ENCODE data around the gene YAE1. TPM values are rescaled to one million over a fixed set of nuclear protein-coding genes. Genes with fewer than 3 reads are reported as not detected.

YAE1 gene, protein sequence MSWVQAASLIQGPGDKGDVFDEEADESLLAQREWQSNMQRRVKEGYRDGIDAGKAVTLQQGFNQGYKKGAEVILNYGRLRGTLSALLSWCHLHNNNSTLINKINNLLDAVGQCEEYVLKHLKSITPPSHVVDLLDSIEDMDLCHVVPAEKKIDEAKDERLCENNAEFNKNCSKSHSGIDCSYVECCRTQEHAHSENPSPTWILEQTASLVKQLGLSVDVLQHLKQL
- 19.8 TPM for total RNA-seq
- 34.2 TPM for polyA plus RNA-seq
- long read RNA-seq, donor 1, partial matches to known transcripts, result 0 of 1 reads
- long read RNA-seq, donor 1, other reads (novel, unspliced or antisense), result 0 of 1 reads
- long read RNA-seq, donor 2, result 0 reads
- long read RNA-seq, donor 3, transcript YAE1-201 (3 exons, 899 nt), result major isoform, 17 of 22 reads
- long read RNA-seq, donor 3, partial matches to known transcripts, result 0 of 22 reads
- long read RNA-seq, donor 3, other reads (novel, unspliced or antisense), result 0 of 22 reads
- long read RNA-seq, donor 4, transcript YAE1-201 (3 exons, 899 nt), result major isoform, 5 of 7 reads
- long read RNA-seq, donor 4, partial matches to known transcripts, result 0 of 7 reads
- long read RNA-seq, donor 4, other reads (novel, unspliced or antisense), result 0 of 7 reads
- long read RNA-seq, donor 5, transcript YAE1-201 (3 exons, 899 nt), result major isoform, 10 of 18 reads
- long read RNA-seq, donor 5, transcript YAE1-205 (2 exons, 660 nt), result minor isoform, 8 of 18 reads
- long read RNA-seq, donor 5, partial matches to known transcripts, result 0 of 18 reads
- long read RNA-seq, donor 5, other reads (novel, unspliced or antisense), result 0 of 18 reads
- long read RNA-seq, donor 6, partial matches to known transcripts, result 0 of 1 reads
- long read RNA-seq, donor 6, other reads (novel, unspliced or antisense), result 0 of 1 reads
- long read RNA-seq, donor 7, partial matches to known transcripts, result 0 of 8 reads
- long read RNA-seq, donor 7, other reads (novel, unspliced or antisense), result 0 of 8 reads
- long read RNA-seq, donor 8, transcript YAE1-201 (3 exons, 899 nt), result major isoform, 5 of 6 reads
- long read RNA-seq, donor 8, partial matches to known transcripts, result 0 of 6 reads
- long read RNA-seq, donor 8, other reads (novel, unspliced or antisense), result 0 of 6 reads
- long read RNA-seq, donor 9, transcript YAE1-201 (3 exons, 899 nt), result major isoform, 6 of 6 reads
- long read RNA-seq, donor 9, partial matches to known transcripts, result 0 of 6 reads
- long read RNA-seq, donor 9, other reads (novel, unspliced or antisense), result 0 of 6 reads
- long read RNA-seq, donor 10, transcript YAE1-201 (3 exons, 899 nt), result minor isoform, 5 of 14 reads
- long read RNA-seq, donor 10, transcript YAE1-205 (2 exons, 660 nt), result major isoform, 7 of 14 reads
- long read RNA-seq, donor 10, partial matches to known transcripts, result 0 of 14 reads
- long read RNA-seq, donor 10, other reads (novel, unspliced or antisense), result 0 of 14 reads

DNA sequence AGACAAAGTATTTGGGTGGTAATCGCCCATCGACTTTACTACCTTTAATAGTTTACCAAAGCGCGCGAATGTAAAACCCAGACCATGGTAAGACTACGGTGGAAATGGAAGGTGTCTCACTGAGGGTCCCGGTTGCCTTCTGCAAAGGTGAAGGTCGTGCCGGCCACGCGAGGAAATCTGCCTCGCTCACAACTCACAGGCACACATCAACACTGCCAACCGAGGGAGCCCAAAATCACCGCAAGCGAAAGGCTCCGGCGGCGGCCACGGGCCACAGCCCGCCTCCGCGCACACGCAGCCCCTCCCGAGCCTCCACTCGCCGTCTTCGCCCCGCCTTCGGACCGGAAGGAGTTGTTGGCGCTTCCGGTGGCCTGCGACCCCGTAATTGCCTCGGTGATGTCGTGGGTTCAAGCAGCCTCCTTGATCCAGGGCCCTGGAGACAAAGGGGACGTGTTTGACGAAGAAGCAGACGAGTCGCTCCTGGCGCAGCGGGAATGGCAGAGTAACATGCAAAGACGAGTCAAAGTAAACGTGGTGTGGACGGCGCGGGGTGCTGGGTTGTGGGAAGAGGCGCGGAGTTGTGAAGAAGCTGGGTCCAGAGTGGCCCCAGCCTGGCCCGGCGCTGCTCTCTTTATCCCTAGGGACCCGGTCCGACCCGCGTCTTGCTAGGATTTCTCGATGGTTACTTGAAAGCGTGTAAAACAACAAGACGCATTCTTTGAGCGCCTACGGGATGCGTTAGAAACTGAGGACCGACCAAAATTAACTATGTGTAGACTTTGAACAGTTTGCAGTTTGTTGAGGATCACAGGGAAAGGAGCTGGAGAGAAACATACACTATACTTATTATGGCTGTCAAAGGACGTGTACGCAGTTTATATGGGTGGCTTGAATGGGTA, at the start of gene YAE1:
Gene YAE1 (plus strand): TSS at position 382 of the 899 bp plus-strand sequence. CDS start 15 bp downstream, at position 397.
- Histone ChIP-seq H3K4me1 (ENCODE audit: control insufficient read depth in 2 of 2, insufficient read depth in 2 of 2, low read length in 2 of 2) (peaks cover 5 to 8% of the 10 kb centered on the region in 2 donors), H3K9me3 (ENCODE audit: control insufficient read depth in 2 of 2, insufficient read depth in 1 of 2, low read length in 1 of 2) (no peaks in the 10 kb centered on the region), H3K36me3 (ENCODE audit: control insufficient read depth in 2 of 2, insufficient read depth in 2 of 2, low read length in 1 of 2) (peaks cover 5 to 6% of the 10 kb centered on the region in 2 donors), H3K27me3 (ENCODE audit: control insufficient read depth in 2 of 2, insufficient read depth in 1 of 2, low read length in 1 of 2) (no peaks in the 10 kb centered on the region), H3K4me3 (ENCODE audit: low read length in 2 of 2) (peak within 1 kb of the TSS; percentile 85 to 94), H3K27ac (ENCODE audit: low read depth in 1 of 2, low read length in 1 of 2) (peak within 1 kb of the TSS; percentile 69 to 82)
- under 1% methylated on average over 64 of the region's 64 CpGs for WGBS
- peak; percentile 58 to 87 (median 72) for DNase-seq (ENCODE audit: low read depth in 6 of 9, low spot score in 9 of 9)

DNA sequence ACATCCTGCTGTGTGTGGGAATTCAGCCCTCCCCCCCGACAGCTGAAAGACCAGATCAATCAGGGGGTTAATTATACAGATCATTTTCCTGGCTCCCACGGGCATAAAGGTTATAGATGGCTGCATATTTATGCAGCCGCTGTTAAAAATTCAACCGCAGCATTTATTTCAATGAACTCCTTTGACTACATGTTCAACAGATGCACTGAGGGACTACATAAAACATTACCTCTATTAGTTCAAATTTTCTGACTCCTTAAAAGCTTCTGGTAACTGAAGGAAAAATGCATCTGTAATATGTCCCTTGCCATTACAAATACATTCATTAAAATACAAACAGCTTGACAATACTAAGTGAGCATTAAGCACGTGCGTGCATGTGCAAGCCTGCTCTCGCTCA, 49.7 kb upstream of the YAE1 start:
- Histone ChIP-seq H3K27me3 (ENCODE audit: control insufficient read depth in 2 of 2, insufficient read depth in 1 of 2, low read length in 1 of 2) (no peaks in the 10 kb centered on the region), H3K4me3 (ENCODE audit: low read length in 2 of 2) (no peak overlapping the region), H3K36me3 (ENCODE audit: control insufficient read depth in 2 of 2, insufficient read depth in 2 of 2, low read length in 1 of 2) (no peaks in the 10 kb centered on the region), H3K4me1 (ENCODE audit: control insufficient read depth in 2 of 2, insufficient read depth in 2 of 2, low read length in 2 of 2) (no peaks in the 10 kb centered on the region), H3K9me3 (ENCODE audit: control insufficient read depth in 2 of 2, insufficient read depth in 1 of 2, low read length in 1 of 2) (no peaks in the 10 kb centered on the region), H3K27ac (ENCODE audit: low read depth in 1 of 2, low read length in 1 of 2) (no peak overlapping the region)
- 92% methylated on average over 7 of the region's 7 CpGs for WGBS
- no peak for DNase-seq (ENCODE audit: low read depth in 6 of 9, low spot score in 9 of 9)

DNA sequence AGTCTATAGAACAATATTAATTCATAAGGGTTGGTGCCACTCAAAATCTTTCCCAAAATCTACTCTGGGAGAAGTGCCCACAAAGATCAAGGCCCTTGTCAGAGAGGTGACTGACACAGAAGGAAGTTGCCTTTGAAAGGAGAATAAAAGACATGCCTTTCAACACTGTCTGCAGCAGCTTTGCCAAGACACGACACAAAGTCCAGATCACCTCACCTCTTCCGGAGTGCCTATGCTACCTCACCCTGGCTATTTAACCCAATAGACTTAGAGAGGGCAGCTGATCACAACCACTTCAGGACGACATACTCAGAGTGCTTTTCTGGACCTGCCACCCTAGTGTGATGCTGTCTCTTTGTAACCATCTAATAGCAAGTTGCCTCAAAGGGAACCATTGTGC, 49.0 kb upstream of the YAE1 start:
- no peaks in the 10 kb centered on the region for H3K27me3 ChIP-seq (ENCODE audit: control insufficient read depth in 2 of 2, insufficient read depth in 1 of 2, low read length in 1 of 2)
- no peaks in the 10 kb centered on the region for H3K9me3 ChIP-seq (ENCODE audit: control insufficient read depth in 2 of 2, insufficient read depth in 1 of 2, low read length in 1 of 2)
- no peak overlapping the region for H3K4me3 ChIP-seq (ENCODE audit: low read length in 2 of 2)
- DNase-seq (ENCODE audit: low read depth in 6 of 9, low spot score in 9 of 9), result no peak
- H3K4me1 ChIP-seq (ENCODE audit: control insufficient read depth in 2 of 2, insufficient read depth in 2 of 2, low read length in 2 of 2), result no peaks in the 10 kb centered on the region
- 81% methylated on average over 3 of the region's 3 CpGs for WGBS
- H3K27ac ChIP-seq (ENCODE audit: low read depth in 1 of 2, low read length in 1 of 2), result no peak overlapping the region
- H3K36me3 ChIP-seq (ENCODE audit: control insufficient read depth in 2 of 2, insufficient read depth in 2 of 2, low read length in 1 of 2), result no peaks in the 10 kb centered on the region

DNA sequence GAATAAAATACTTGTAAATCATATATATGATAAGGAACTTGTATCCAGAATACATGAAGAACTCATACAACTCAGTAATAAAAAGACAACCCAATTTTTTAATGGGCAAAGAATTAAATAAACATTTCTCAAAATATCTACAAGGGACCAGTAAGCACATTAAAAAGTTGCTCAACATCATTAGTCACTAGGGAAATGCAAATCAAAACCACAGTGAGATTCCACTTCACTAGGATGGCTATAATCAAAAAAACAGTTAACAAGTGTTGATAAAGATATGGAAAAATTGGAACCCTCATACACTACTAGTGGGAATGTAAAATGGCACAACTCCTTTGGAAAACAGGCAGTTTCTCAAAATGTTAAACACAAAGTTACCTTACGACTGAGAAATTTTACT, 40.3 kb upstream of the YAE1 start:
- no peaks in the 10 kb centered on the region for H3K27me3 ChIP-seq (ENCODE audit: control insufficient read depth in 2 of 2, insufficient read depth in 1 of 2, low read length in 1 of 2)
- no peak overlapping the region for H3K27ac ChIP-seq (ENCODE audit: low read depth in 1 of 2, low read length in 1 of 2)
- no peaks in the 10 kb centered on the region for H3K9me3 ChIP-seq (ENCODE audit: control insufficient read depth in 2 of 2, insufficient read depth in 1 of 2, low read length in 1 of 2)
- no peaks in the 10 kb centered on the region for H3K4me1 ChIP-seq (ENCODE audit: control insufficient read depth in 2 of 2, insufficient read depth in 2 of 2, low read length in 2 of 2)
- H3K4me3 ChIP-seq (ENCODE audit: low read length in 2 of 2), result no peak overlapping the region
- no peaks in the 10 kb centered on the region for H3K36me3 ChIP-seq (ENCODE audit: control insufficient read depth in 2 of 2, insufficient read depth in 2 of 2, low read length in 1 of 2)
- DNase-seq (ENCODE audit: low read depth in 6 of 9, low spot score in 9 of 9), result no peak
- WGBS, result 97% methylated on average over 1 of the region's 1 CpG

DNA sequence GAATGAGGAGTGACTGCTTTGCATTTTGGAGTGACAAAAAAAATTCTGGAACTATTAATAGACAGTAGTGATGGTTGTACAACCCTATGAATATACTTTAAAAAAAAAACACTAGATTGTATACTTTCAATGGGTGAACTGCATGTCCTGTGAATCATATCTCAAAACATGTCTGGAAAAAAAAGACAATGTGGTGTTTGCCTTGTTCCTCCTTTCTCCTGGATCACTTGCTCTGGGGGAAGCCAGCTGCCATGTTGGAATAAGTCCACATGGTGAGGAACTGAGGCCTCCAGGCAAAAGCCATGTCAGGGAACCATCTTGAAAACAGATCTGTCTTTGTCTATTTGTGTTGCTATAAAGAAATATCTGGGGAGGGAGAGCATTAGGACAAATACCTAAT, 39.5 kb upstream of the YAE1 start:
- Histone ChIP-seq H3K4me1 (ENCODE audit: control insufficient read depth in 2 of 2, insufficient read depth in 2 of 2, low read length in 2 of 2) (no peaks in the 10 kb centered on the region), H3K27me3 (ENCODE audit: control insufficient read depth in 2 of 2, insufficient read depth in 1 of 2, low read length in 1 of 2) (no peaks in the 10 kb centered on the region), H3K9me3 (ENCODE audit: control insufficient read depth in 2 of 2, insufficient read depth in 1 of 2, low read length in 1 of 2) (no peaks in the 10 kb centered on the region), H3K4me3 (ENCODE audit: low read length in 2 of 2) (no peak overlapping the region), H3K27ac (ENCODE audit: low read depth in 1 of 2, low read length in 1 of 2) (no peak overlapping the region), H3K36me3 (ENCODE audit: control insufficient read depth in 2 of 2, insufficient read depth in 2 of 2, low read length in 1 of 2) (no peaks in the 10 kb centered on the region)
- no peak for DNase-seq (ENCODE audit: low read depth in 6 of 9, low spot score in 9 of 9)

DNA sequence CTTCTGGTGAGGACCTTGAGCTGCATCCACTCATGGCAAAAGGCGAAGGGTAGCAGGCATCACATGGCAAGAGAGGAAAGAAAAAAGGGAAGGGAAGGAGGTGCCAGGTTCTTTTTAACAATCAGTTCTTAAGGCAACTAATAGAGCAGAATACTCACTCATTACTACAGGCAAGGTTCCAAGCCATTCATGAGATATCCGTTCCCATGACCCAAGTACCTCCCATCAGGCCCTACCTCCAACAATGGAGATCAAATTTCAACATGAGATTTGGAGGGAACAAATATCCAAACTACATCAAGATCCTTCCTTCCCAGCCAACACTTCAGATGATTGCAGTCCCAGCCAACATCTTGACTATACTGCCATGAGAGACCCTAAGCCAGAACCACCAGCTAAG, 38.9 kb upstream of the YAE1 start:
- WGBS, result 93% methylated on average over 2 of the region's 2 CpGs
- H3K4me3 ChIP-seq (ENCODE audit: low read length in 2 of 2), result no peak overlapping the region
- no peaks in the 10 kb centered on the region for H3K4me1 ChIP-seq (ENCODE audit: control insufficient read depth in 2 of 2, insufficient read depth in 2 of 2, low read length in 2 of 2)
- no peak overlapping the region for H3K27ac ChIP-seq (ENCODE audit: low read depth in 1 of 2, low read length in 1 of 2)
- H3K9me3 ChIP-seq (ENCODE audit: control insufficient read depth in 2 of 2, insufficient read depth in 1 of 2, low read length in 1 of 2), result no peaks in the 10 kb centered on the region
- no peaks in the 10 kb centered on the region for H3K27me3 ChIP-seq (ENCODE audit: control insufficient read depth in 2 of 2, insufficient read depth in 1 of 2, low read length in 1 of 2)
- no peaks in the 10 kb centered on the region for H3K36me3 ChIP-seq (ENCODE audit: control insufficient read depth in 2 of 2, insufficient read depth in 2 of 2, low read length in 1 of 2)
- no peak for DNase-seq (ENCODE audit: low read depth in 6 of 9, low spot score in 9 of 9)

DNA sequence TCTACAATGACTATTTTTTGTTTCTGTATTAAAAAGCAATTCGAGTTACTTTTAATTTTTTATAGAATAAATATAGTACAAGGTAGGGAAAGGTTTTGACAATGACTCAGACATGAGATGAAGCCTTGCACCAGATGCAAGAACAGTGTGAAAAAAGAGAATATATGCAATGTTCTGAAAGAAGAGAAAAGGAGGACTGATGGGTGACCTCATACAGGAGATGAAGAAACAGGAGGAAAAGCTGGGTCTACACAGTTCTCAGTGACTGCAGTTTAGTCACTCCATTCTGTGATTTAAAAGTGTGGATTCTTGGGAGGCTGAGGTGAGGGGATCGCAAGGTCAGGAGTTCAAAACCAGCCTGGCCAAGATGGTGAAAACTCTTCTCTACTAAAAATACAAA, 38.3 kb upstream of the YAE1 start:
- WGBS, result 98% methylated on average over 2 of the region's 2 CpGs
- Histone ChIP-seq H3K4me3 (ENCODE audit: low read length in 2 of 2) (no peak overlapping the region), H3K36me3 (ENCODE audit: control insufficient read depth in 2 of 2, insufficient read depth in 2 of 2, low read length in 1 of 2) (no peaks in the 10 kb centered on the region), H3K27me3 (ENCODE audit: control insufficient read depth in 2 of 2, insufficient read depth in 1 of 2, low read length in 1 of 2) (no peaks in the 10 kb centered on the region), H3K27ac (ENCODE audit: low read depth in 1 of 2, low read length in 1 of 2) (no peak overlapping the region), H3K9me3 (ENCODE audit: control insufficient read depth in 2 of 2, insufficient read depth in 1 of 2, low read length in 1 of 2) (no peaks in the 10 kb centered on the region), H3K4me1 (ENCODE audit: control insufficient read depth in 2 of 2, insufficient read depth in 2 of 2, low read length in 2 of 2) (no peaks in the 10 kb centered on the region)
- no peak for DNase-seq (ENCODE audit: low read depth in 6 of 9, low spot score in 9 of 9)

DNA sequence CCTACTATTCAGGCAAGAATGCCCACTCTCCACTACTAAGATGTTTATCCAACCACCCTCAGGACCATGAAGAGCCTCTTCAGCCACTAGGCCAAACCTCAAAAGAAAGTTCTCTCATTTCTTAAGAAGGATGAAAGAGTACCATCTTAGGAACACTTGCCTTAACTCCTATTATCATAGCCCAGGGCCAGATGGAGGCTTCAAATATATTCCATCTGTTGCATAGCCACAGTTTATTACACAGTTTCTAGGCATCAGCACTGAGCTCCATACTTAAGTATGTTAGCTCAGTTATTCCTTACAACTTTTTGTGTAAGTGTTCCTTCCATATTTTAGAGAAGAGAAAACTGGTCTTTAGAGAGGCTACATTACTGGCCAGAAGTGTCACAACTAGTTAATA, 37.4 kb upstream of the YAE1 start:
- Histone ChIP-seq H3K36me3 (ENCODE audit: control insufficient read depth in 2 of 2, insufficient read depth in 2 of 2, low read length in 1 of 2) (no peaks in the 10 kb centered on the region), H3K27me3 (ENCODE audit: control insufficient read depth in 2 of 2, insufficient read depth in 1 of 2, low read length in 1 of 2) (no peaks in the 10 kb centered on the region), H3K27ac (ENCODE audit: low read depth in 1 of 2, low read length in 1 of 2) (no peak overlapping the region), H3K4me3 (ENCODE audit: low read length in 2 of 2) (no peak overlapping the region), H3K4me1 (ENCODE audit: control insufficient read depth in 2 of 2, insufficient read depth in 2 of 2, low read length in 2 of 2) (no peaks in the 10 kb centered on the region), H3K9me3 (ENCODE audit: control insufficient read depth in 2 of 2, insufficient read depth in 1 of 2, low read length in 1 of 2) (no peaks in the 10 kb centered on the region)
- DNase-seq (ENCODE audit: low read depth in 6 of 9, low spot score in 9 of 9), result no peak
